Adipocyte (in vitro differentiated cells): ENCODE measurements around the gene ARMCX6.
"Not testable (repeated sequence)": the region's sequence is repeated elsewhere in the genome, so short reads cannot be mapped to it uniquely, and the experiment has no call there.

Experiments
- DNase-seq: peaks from one replicate; pipeline ENCODE4 v3.0.0-alpha.2; 2015; ENCODE audit warnings: low read depth
- H3K27me3 ChIP-seq: replicated peaks from 2 replicates; pipeline ENCODE4 v1.7.0; 2013; ENCODE audit warnings: mild to moderate bottlenecking, low read length, moderate library complexity; ENCODE audit not compliant: control insufficient read depth, insufficient read depth
- H3K36me3 ChIP-seq: 2 replicates; pipeline ENCODE4 v1.7.0; 2013; ENCODE audit warnings: low read length, mild to moderate bottlenecking, moderate library complexity; ENCODE audit not compliant: control insufficient read depth, insufficient read depth, severe bottlenecking
- H3K4me1 ChIP-seq: 2 replicates; pipeline ENCODE4 v1.7.0; 2013; ENCODE audit warnings: mild to moderate bottlenecking, low read length, moderate library complexity; ENCODE audit not compliant: control insufficient read depth, insufficient read depth
- H3K4me3 ChIP-seq: 2 replicates; pipeline ENCODE4 v1.7.0; 2013; ENCODE audit warnings: mild to moderate bottlenecking, low read length, moderate library complexity
- H3K9ac ChIP-seq: 2 replicates; pipeline ENCODE4 v1.7.0; 2013; ENCODE audit warnings: mild to moderate bottlenecking, low read length, moderate library complexity
- H3K9me3 ChIP-seq: 2 replicates; pipeline ENCODE4 v1.7.0; 2013; ENCODE audit warnings: mild to moderate bottlenecking, low read length, moderate library complexity; ENCODE audit not compliant: control insufficient read depth

ARMCX6 gene

DNA sequence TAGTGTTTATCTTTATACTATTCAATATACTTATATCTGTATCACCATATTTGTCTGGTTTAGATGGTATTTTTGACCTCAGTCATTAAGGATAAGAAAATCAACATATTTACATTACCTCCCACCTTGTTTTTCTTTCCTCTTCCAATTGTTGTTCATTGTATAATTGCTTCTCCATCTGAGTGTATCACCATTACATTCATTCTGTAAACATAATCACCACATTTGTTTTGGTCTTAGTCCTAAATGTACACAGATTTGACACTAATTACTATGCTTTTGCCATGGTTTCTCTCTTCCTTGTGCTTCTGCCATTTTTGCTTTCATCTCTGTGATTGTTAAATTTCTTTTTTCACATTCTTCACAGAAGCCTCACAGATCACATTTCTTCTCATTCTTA is 12.7 kb downstream of the ARMCX6 start:
- no peak for DNase-seq
- H3K4me1 ChIP-seq = no peaks in the 10 kb centered on the region
- H3K27me3 ChIP-seq = peaks cover 12% of the 10 kb centered on the region

DNA sequence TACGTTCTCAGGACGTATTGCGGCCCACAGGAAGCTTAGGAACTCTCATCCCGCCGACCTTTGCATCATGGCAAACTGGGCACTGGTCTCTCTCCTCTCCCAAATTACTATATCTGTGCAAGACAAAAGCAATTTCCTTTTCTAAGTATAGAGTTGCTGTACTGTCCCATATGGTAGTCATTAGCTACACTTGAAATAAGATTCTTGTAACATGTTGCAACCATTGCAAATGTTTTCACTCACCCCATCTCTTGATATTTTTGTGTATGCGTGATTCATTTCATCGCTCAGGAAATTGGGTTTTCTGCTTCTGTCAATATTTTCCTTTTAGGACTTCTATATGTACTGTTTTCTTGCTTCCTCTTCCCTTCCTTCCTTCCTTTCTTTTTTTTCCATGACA is 15.7 kb downstream of the ARMCX6 start:
- Histone ChIP-seq H3K4me3 (no peak overlapping the region), H3K36me3 (no peaks in the 10 kb centered on the region), H3K9me3 (no peaks in the 10 kb centered on the region), H3K9ac (no peak overlapping the region), H3K4me1 (no peaks in the 10 kb centered on the region), H3K27me3 (peaks cover 11% of the 10 kb centered on the region)
- DNase-seq = peak; percentile 84

More for the DNA sequence above, 12.7 kb downstream of the ARMCX6 start:
- Histone ChIP-seq H3K9ac (no peak overlapping the region), H3K36me3 (no peaks in the 10 kb centered on the region), H3K4me3 (no peak overlapping the region), H3K9me3 (no peaks in the 10 kb centered on the region)

DNA sequence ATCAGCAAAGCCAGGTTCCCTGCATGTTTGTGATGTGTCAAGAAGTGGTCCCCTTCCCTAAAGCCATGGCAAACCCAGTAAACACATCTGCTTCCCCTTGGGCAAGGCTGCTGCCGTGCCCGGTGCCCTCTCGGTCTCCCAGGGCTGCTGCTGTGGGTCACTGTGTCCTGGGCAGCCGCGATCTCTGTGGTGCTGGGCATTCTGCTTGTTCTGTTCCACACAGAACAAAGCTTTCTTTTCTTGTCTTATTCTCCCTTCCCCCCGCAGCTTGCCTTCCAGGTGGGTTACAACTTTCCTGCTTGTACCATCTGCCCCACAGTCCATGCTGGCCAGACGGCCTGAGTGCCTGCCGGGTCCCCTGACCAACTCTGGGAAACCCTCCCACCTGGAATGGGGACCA is 18.2 kb downstream of the ARMCX6 start:
- not testable (repeated sequence) for H3K9me3 ChIP-seq, DNase-seq, H3K36me3 ChIP-seq, H3K4me3 ChIP-seq, H3K4me1 ChIP-seq, H3K9ac ChIP-seq
- peaks cover 23% of the 10 kb centered on the region for H3K27me3 ChIP-seq

DNA sequence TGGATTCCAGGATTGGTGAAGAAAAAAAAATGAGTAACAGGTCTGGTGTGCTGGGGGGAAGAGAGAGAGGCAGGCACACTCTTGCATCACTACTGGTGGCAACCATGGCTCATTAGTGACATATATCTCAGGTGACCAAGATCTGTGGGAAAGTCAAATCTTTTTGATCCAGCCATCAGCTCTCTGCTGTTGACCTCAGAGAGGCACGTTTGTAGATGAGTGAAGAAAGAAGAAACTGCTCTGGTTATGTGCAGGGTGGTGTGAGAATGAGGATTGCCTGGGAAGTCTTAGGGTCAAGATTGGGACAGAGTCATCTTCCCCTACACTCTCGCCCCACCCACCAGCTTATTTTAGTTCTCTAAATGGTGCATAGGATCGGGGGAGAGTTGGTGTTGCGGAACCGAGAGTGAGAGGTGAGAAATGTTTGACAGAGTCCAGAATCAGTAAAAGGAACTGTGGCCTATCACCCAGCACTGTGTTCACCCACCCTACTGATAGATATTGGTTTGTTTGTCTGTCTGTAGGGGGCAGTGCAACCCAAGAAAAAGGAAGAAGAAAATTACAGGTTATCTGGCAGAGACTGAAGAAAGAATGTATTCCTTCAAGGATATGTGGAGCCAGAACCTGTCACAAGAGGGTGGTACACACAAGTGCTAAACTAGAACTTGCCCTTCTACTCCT is 21.9 kb downstream of the ARMCX6 start:
- Histone ChIP-seq H3K27me3 (peaks cover 43% of the 10 kb centered on the region), H3K36me3 (no peaks in the 10 kb centered on the region)
- DNase-seq = peak; percentile 79

More for the DNA sequence above, 21.9 kb downstream of the ARMCX6 start:
- H3K4me3 ChIP-seq = no peak overlapping the region
- H3K4me1 ChIP-seq = no peaks in the 10 kb centered on the region
- no peak overlapping the region for H3K9ac ChIP-seq
- no peaks in the 10 kb centered on the region for H3K9me3 ChIP-seq
